GM21423 (cell line): ENCODE data around the gene CDH4.

ENCODE experiments used
- ATAC-seq: cut with Tn5 transposase; IDR thresholded peaks from one replicate; pipeline ENCODE4 v1.9.1; 2021; ENCODE audit warnings: mild to moderate bottlenecking, moderate library complexity; ENCODE audit not compliant: unreplicated experiment

CDH4 gene

DNA sequence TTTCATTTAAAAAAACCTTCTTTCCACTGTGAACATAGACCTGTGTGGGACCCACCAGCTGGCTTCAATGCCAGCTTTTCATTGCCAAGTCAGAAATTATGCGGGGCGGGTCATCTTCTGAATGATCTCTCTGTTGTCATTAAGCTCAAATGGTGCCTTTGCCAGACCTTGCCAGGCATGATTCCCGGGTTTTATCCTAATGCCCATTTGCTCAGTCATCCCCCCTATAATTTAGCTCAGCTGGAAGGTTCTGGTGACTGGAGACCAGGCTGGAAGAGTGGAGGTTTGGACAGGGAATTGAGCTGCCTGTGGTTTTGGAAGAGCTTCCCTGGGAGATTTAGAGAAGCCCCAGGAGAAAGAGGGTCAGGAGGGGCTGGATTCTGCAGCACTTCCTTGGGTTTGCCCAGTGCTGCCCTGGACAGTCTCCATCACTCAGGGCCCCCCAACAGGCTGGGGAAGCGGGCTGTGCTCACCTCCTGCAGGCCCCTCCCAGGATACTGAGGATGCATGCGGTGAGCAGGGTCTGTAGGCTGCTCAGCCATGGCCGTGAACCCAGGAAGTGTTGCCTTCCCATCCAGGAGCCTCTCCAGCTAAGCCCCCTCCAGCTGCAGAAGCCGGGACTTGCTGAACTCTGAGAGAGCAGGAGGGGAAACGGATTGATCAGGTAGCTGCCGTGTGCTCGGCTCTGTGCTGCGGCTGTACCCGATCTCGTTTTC is 273.0 kb downstream of the CDH4 start:
- no peak for ATAC-seq

DNA sequence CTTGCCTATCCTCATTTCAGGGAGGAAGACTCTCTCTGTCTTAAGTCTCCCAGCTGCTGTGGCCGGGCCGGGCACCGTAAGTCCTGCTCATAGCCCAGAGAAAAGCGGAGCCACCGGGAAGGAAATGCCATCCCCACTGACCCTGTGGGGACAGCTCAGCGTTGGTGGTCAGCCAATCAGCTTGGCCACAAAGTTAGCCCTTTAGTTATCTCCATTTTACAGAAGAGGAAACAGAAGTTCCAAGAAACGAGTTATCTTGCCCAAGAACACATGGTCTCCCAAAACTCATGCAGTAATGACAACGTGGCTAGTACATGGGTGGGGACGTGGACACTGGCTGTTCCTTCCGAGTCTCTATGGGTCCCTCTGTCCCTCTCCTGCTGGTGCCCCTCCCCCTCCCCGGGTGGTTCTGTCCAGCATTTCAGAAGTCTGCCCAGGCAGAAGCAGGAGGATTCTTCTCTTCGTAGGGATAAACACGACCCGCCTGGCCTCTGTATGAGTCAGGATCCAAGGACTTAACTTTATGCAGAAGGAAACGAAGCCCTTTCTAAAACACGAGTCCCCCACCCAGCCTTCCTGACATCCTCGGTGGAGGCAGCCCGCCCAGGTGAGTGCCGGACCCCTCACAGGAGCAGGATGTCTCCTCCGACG is 273.8 kb downstream of the CDH4 start:
- ATAC-seq = no peak

- ATAC-seq = no peak
These were observed 274.8 kb downstream of the CDH4 start for GRCh38 chr20:61526907-61527306.

DNA sequence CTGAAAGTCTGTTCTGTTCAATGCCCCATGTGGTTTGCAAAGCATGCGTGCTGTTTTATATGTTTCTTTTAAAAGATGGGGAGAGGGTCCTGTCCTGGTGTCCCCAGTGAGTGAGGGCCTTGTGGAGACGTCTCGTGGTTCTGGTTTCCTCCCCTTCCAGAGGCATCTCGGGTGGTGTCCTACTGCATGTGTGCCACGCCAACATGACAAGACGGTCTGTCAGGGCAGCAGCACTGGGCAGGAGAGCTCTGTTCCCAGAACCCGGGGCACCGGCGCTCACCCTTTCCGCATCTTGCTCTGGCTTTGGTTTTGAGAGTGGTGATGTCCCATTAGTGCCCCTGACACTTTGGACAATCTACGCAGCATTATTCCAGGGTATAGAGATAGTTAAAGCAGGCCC is 275.6 kb downstream of the CDH4 start:
- ATAC-seq = no peak

GRCh38 chr20:61528591-61528990 is 276.5 kb downstream of the CDH4 start:
- no peak for ATAC-seq

DNA sequence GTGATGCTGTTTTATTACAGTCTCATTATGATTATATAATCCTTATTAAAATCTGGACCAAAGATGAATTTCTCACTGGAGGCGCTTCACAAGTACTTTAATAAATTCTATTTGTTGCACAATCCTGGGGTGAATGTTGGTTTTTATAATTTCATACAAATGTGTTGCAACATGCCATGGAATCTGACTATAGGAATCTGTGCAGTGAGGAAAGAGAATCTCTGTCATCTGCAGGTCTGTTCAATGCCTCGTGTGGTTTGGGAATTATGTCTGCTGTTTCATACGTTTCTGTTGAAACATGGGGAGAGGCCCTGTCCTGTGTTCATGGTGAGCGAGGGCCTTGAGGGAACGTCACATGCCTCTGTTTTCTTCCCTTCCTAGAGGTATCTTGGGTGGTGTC is 277.3 kb downstream of the CDH4 start:
- ATAC-seq = no peak

DNA sequence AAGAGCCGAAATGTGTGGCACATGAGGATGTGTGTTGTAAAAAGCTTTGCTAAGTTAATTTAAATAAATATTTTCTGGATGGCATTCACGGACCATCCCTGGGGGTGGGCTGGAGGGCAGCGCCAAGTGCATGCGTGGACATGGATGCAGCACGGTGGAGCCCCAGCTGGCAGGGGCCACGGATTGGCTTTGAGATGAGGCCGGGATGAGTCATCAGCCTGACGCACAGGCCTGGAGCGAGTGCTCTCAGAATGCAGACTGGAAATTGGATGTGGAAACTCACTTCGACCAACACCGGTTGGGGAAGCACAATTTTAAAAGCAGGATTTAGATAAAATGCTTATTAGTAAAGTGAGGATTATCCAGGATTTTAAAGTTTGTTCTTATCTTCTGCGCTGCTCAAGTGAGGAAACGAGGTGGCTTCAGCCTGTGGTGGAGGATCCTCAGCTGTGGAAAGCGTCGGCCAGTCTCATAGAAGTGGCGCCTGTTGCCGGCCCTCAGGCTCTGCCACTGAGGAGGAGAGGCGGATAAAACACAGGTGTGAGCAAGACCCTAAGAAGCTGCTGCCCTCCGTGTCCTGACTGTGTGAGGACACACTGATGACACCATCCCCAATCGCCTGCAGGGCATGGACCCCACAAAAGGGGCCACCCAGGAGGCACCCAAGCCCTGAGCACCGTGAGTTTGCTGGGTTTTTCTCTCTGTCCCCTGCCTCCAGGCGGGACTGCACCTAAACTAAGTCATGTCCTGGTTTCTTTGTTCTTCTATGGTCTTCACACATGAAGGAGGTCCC is 279.7 kb downstream of the CDH4 start:
- ATAC-seq = no peak

- no peak for ATAC-seq
These were observed 280.7 kb downstream of the CDH4 start for GRCh38 chr20:61532736-61533135.

DNA sequence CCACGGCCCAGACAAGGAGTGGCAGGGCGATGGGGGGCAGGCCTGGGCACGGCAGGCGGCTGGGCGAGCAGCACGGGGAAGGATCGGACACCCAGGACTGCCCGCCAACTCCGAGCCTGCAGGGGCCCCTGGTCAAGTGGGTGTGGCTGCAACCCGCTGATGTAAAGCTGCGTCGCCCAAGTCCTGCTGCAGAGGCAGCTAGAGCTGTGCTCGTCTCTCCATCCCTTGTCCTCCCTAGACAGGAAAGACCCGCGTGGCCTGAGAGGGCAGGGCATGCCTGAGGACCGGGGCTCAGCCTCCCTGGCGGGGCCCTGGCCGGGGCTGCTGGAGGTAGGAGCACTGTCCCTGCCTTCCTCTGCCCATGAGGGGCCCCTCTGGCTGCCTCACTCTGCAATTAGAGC is 281.2 kb downstream of the CDH4 start:
- no peak for ATAC-seq

GRCh38 chr20:61534346-61534745 is 282.3 kb downstream of the CDH4 start:
- ATAC-seq = no peak

DNA sequence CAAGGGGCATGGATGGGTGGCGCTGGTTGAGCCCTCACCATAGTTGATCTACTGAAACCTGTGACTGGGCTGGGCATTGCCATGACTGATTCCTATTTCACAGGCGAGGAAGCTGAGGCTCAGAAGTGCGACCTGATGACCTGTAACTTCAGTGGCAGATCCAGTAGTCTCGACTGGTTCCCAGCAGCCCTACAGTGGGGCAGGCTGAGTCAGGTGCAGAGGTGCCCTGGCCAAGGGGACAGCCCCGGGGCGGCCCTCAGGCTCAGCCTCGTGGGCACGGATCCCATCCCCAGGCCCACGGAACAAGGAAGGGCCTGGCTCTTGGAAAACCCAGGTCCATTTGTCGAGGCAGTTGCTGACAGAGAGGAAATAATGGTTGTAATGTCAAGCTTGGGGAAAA is 283.0 kb downstream of the CDH4 start:
- ATAC-seq = no peak

DNA sequence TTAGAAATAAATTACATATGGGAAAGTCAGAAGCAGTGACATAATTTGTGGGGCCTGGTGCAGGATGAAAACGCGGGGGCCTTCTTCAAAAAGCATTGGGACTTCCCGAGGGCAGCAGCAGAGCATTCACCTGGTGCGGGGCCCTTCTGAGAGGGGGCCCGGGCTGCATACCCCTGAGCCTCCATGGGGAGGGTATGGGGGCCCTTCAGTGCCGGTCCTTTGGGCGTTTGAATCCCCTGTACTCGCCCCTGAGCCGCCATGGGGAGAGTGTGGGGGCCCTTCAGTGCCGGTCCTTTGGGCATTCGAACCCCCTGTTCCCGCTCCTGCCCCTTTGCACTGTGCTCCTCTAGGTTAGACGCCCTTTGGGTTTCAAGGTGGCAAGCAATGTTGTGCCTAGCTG is 283.5 kb downstream of the CDH4 start:
- no peak for ATAC-seq

DNA sequence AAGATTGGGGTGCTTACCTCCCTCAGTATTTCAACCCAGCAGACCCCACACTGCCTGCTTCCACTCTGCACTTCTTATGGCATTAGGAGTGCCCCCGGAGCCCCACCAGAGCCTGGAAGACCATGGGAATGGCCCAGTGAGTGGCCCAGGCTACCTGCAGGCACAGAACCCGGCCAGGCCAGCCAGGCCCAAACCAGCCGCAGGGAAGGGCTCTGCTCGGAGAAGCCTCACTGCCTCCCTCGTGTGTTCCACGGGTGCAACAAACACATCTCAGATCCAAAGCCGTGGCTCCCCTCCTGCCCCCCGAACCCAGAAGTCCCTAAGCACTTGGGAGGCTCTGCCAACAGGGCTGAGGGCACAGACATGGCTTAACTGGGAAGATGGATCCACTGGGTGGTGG is 283.9 kb downstream of the CDH4 start:
- no peak for ATAC-seq

- ATAC-seq = no peak
These were observed 284.6 kb downstream of the CDH4 start for GRCh38 chr20:61536671-61537070.

DNA sequence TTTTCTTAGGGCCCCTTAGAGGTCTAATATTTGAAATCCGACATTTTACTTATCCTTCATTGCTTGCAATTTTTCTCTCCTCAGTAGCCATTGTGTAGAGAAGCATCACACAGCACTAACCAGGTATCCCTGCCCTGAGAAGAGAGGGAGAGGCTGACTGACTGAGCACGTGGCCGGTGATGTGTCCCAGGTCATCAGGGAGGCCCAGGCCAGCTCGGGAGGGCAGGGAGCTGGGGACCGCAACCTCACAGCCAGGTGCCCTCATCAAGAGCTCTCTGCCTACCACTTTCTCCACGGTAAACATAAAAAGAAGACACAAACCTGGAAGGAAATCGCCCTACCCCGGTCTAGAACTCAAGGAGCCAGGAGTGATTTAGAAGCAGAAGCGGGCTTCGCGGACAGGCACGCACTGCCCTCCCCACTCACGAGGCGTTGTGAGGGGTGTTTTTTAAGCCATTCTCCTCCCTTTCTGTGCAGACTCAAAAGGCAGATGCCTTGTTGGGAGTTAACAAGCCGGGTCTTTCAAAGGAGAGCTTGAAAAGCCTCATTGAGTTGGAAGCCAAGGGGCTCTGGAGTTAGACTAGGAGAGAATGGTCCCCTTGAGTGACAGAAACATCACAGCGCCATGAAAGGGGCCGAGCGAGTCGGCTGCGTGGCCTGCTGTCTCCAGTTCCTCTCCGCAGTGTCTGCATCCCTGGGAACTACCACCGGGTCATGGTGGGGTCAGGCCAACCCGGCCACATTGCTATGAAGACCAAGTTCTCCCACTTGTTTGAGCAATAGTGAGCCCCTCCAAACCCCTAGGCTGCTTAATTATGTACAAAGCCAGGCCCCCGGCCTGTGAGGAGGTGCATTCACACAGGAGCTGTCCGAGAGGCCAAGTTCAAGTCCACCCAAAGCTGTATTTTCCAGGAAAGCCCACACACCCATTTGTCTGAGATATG is 285.4 kb downstream of the CDH4 start:
- ATAC-seq = no peak

GRCh38 chr20:61538183-61538942 is 286.3 kb downstream of the CDH4 start:
- no peak for ATAC-seq

GRCh38 chr20:61538943-61539265 is 286.8 kb downstream of the CDH4 start:
- no peak for ATAC-seq

DNA sequence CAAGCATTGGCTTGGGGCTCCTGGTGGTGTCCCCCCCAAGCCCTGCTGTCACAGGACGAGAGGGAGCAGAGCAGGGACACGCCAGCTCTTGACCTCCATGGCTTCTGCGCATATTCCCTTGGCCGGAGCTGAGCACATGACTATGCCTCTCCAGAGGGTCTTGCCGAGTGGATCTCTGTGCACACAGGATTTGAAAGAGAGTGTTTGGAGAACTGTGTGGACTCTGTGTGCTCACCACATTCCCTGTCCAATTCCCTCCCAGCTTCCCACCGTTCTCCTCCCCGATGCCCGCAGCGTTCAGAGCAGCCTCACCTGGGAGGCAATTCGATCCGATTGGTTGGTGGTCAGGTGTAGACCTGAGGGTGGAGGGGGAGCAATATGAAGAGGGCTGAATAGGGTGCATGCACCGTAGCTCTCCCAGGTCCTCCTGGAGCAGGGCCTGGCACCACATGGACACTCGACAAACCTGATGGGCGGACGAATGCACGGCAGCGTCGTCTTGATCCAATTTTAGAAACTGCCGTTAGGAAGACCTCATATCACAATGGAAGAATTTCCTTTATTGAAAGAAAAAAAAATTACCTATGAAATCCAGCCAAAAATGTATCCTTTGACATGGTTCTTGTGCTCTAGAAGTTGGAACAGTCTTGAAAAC is 287.8 kb downstream of the CDH4 start:
- no peak for ATAC-seq

DNA sequence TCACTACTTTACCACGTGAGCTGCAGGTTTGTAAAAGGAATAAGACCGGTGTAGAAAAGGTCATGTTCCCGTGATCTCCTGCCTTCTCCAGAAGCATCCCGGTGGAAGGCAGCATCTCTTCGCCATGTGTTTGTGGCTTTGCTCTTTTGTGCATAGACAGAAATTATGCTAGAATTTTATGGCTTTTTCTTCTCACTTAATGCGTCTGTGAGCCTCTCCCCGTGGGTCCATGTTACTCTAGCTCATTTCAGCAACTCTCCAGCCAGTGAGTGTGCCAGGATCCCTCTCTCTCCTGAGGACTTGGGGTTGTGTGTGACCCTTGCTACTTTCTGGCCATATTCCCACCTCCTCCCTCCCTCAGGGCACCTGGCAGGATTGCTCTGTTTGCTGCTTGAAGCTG is 289.5 kb downstream of the CDH4 start:
- ATAC-seq = no peak

- no peak for ATAC-seq
These were observed 291.0 kb downstream of the CDH4 start for GRCh38 chr20:61543086-61543485.
